HUES6 (cell line): ENCODE results near the gene RCE1.
"Not testable (repeated sequence)": the region's sequence is repeated elsewhere in the genome, so short reads cannot be mapped to it uniquely, and the experiment has no call there.

ENCODE experiments used
- H3K27ac ChIP-seq: 2 replicates; pipeline ENCODE4 v1.7.0; 2013; ENCODE audit warnings: low read depth, mild to moderate bottlenecking, low read length, inconsistent platforms
- H3K27me3 ChIP-seq: 2 replicates; pipeline ENCODE4 v1.6.1; 2013; ENCODE audit warnings: low read length; ENCODE audit not compliant: control insufficient read depth, insufficient read depth
- H3K36me3 ChIP-seq: 2 replicates; pipeline ENCODE4 v1.6.1; 2013; ENCODE audit warnings: low read length; ENCODE audit not compliant: control insufficient read depth, insufficient read depth
- H3K4me1 ChIP-seq: 2 replicates; pipeline ENCODE4 v1.6.1; 2013; ENCODE audit warnings: low read length; ENCODE audit not compliant: control insufficient read depth, insufficient read depth
- H3K4me3 ChIP-seq: 2 replicates; pipeline ENCODE4 v1.5.1; 2013; ENCODE audit warnings: low read depth, low read length
- H3K9ac ChIP-seq: one replicate; pipeline ENCODE4 v1.6.1; 2013; ENCODE audit warnings: mild to moderate bottlenecking, low read length
- H3K9me3 ChIP-seq: 2 replicates; pipeline ENCODE4 v1.6.1; 2013; ENCODE audit warnings: low read depth, low read length; ENCODE audit not compliant: control insufficient read depth, insufficient read depth

RCE1 gene

GRCh38 chr11:66823700-66824099, 19.5 kb upstream of the RCE1 start:
- Histone ChIP-seq H3K27ac (no peak overlapping the region), H3K36me3 (peaks cover 8% of the 10 kb centered on the region; the same call in 1 of the 2 replicates), H3K9ac (no peak overlapping the region), H3K4me1 (no peaks in the 10 kb centered on the region), H3K27me3 (no peaks in the 10 kb centered on the region), H3K4me3 (no peak overlapping the region), H3K9me3 (no peaks in the 10 kb centered on the region)

GRCh38 chr11:66824573-66824972, 18.7 kb upstream of the RCE1 start:
- H3K9ac ChIP-seq, H3K27me3 ChIP-seq, H3K4me3 ChIP-seq, H3K9me3 ChIP-seq, H3K27ac ChIP-seq, H3K4me1 ChIP-seq: not testable (repeated sequence)
- H3K36me3 ChIP-seq = peaks cover 11% of the 10 kb centered on the region; the same call in 1 of the 2 replicates

DNA sequence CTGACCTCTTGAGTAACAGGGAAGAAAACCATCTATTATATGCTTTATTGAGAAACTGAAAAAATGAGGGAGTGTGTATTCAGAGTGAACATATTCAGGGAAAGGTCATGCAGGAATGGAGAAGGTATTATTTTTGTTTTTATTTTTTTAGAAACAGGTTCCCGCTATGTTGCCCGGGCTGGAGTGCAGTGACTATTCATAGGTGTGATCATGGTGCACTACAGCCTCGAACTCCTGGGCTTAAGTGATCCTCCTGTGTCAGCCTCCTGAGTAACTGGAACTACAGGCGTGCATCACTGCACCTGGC, 8.7 kb upstream of the RCE1 start:
- Histone ChIP-seq H3K27me3 (no peaks in the 10 kb centered on the region), H3K27ac (no peak overlapping the region), H3K36me3 (peaks cover 17% of the 10 kb centered on the region), H3K9ac (no peak overlapping the region), H3K4me3 (no peak overlapping the region), H3K4me1 (no peaks in the 10 kb centered on the region), H3K9me3 (no peaks in the 10 kb centered on the region)

DNA sequence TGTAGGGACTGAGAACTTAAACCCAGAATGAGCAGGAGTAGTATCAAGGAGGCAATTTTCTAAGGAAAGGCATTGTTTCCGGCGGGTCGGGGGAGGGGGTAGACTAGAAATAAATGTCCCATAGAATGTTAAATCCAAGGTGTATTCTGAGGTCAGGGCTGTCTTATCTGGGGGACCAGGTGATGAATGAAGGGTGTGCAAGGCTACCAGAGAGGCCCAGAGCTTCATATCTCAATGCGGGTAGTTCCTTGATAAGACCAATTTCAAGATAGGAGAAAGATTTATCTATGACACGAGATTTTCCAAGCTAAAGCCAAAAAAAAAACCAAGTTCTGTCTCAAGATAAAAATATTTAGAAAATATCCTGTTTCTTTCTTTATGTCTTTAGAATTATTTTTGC, 8.3 kb upstream of the RCE1 start:
- Histone ChIP-seq H3K27ac (no peak overlapping the region), H3K4me3 (no peak overlapping the region), H3K9ac (no peak overlapping the region), H3K9me3 (no peaks in the 10 kb centered on the region), H3K36me3 (peaks cover 22% of the 10 kb centered on the region), H3K27me3 (no peaks in the 10 kb centered on the region), H3K4me1 (no peaks in the 10 kb centered on the region)

DNA sequence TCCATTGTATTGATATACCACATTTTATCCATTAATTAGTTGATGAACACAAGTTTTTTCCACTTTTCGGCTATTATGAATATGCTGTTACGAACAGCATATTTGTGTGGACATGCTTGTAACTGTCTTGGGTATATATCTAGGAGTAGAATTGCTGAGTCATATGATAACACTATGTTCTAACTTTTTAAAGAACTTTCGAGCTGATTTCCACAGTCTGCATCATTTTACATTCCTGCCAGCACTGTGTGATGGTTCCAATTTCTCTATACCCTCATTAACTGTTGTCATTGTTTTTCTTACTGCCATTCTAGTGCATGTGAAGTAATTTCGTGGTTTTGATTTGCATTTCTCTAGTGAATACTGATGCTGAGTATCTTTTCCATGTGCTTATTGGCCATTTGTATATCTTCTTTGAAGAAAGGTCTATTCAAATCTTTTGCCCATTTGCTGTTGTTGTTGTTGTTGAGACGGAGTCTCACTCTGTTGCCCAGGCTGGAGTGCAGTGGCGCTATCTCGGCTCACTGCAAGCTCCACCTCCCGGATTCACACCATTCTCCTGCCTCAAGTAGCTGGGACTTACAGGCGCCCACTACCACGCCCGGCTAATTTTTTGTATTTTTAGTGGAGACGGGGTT, 7.4 kb upstream of the RCE1 start:
- H3K27me3 ChIP-seq = no peaks in the 10 kb centered on the region
- no peaks in the 10 kb centered on the region for H3K4me1 ChIP-seq
- no peaks in the 10 kb centered on the region for H3K9me3 ChIP-seq
- peaks cover 29% of the 10 kb centered on the region for H3K36me3 ChIP-seq
- no peak overlapping the region for H3K9ac ChIP-seq
- H3K27ac ChIP-seq = no peak overlapping the region
- no peak overlapping the region for H3K4me3 ChIP-seq

DNA sequence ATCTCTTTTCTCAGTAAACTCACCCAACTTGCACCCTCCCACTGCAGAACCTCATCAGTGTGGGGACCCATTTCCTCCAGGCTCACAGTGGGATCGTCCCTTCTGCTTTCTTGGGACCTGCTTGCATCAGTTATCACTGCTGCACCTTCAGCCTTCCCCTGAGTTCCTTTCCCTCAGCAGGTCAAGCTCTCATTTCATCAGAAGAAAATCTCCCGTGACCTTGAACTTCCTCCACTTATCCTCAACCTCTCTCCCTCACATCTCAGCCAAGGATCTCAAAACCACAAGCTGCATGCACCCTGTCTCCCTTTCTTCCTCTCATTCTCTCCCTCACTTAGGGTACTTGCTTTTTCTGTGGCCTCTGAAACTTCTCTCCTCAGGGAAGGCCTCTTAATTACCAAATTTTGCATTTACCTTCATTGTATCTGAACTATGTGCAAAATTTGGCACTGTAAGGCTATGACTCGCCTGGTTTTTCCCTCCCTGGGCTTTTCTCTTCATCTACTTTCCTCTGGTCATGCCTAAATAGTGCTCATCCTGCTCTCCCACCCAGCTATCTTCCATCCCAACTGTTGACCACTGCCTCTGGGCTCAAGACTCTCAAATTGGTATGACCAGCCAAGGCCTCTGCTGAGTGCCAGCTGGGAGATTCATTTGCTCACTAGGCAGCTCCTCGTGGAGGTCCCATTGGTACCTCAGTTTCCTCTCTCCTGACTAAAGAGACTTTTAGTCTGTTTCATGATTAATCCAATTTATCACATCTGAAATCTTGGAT, 2.7 kb upstream of the RCE1 start:
- Histone ChIP-seq H3K4me1 (no peaks in the 10 kb centered on the region), H3K27me3 (no peaks in the 10 kb centered on the region), H3K4me3 (no peak overlapping the region), H3K27ac (no peak overlapping the region), H3K9me3 (no peaks in the 10 kb centered on the region), H3K36me3 (peaks cover 33% of the 10 kb centered on the region), H3K9ac (no peak overlapping the region)

DNA sequence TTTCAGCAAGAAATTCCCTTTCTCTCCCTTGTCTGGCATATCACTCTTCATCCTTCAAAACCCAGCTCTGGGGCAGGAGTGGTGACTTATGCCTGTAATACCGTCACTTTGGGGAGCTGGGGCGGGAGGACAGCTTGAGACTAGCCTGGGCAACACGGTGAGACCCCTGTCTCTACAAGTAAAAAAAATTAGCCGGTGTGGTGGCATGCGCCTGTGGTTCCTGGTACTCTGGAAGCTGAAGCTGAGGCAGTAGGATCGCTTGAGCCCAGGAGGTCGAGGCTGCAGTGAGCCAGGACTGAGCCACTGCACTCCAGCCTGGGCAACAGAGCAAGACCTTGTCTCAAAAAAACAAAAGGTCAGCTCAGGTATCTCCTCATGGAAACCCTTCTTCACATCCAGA, 1.4 kb upstream of the RCE1 start:
- Histone ChIP-seq H3K4me1 (no peaks in the 10 kb centered on the region), H3K27me3 (no peaks in the 10 kb centered on the region), H3K4me3 (peak overlapping the region; percentile 90), H3K36me3 (peaks cover 46% of the 10 kb centered on the region), H3K9ac (peak overlapping the region; percentile 96), H3K9me3 (no peaks in the 10 kb centered on the region), H3K27ac (no peak overlapping the region)

- Histone ChIP-seq H3K4me1 (no peaks in the 10 kb centered on the region), H3K36me3 (peaks cover 50% of the 10 kb centered on the region), H3K4me3 (peak overlapping the region; percentile 90), H3K27me3 (no peaks in the 10 kb centered on the region), H3K27ac (peak overlapping the region; percentile 83), H3K9me3 (no peaks in the 10 kb centered on the region), H3K9ac (peak overlapping the region; percentile 96)
Measured at GRCh38 chr11:66842501-66842895, 743 bp upstream of the RCE1 start.

GRCh38 chr11:66843776-66844495, 695 bp downstream of the RCE1 start:
- H3K9ac ChIP-seq = peak overlapping the region; percentile 96
- H3K4me3 ChIP-seq = peak overlapping the region; percentile 90
- no peaks in the 10 kb centered on the region for H3K9me3 ChIP-seq
- H3K27me3 ChIP-seq = no peaks in the 10 kb centered on the region
- peaks cover 55% of the 10 kb centered on the region for H3K36me3 ChIP-seq
- H3K4me1 ChIP-seq = no peaks in the 10 kb centered on the region
- peak overlapping the region; percentile 83; the same call in 1 of the 2 replicates for H3K27ac ChIP-seq

DNA sequence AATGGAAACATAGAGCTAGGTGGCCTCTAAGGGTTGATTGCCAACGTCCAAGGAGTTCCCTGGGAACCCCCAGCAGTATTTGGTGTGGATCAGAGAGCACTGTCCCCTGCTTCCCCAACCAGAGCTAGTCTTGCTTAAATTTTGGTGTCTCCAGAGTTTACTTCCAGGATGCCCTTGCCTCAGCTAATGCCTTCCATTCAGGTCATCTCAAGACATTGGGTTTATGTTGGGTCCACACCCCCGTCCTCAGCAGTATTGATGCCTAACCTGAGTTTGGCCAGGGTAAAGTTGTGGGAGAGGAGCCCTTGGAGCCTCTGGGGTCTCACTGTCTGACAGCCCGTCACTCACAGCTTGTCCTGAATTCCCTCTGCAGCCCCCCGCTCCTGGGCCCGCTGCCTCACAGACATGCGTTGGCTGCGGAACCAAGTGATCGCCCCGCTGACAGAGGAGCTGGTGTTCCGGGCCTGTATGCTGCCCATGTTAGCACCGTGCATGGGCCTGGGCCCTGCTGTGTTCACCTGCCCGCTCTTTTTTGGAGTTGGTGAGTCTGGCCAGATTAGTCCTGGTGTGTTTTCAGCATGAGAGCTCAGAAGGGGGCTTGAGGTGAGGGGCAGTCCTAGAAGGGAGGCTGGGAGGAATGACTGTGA, 1.4 kb downstream of the RCE1 start:
- Histone ChIP-seq H3K9ac (no peak overlapping the region), H3K27me3 (no peaks in the 10 kb centered on the region), H3K4me3 (peak overlapping the region; percentile 90), H3K27ac (no peak overlapping the region), H3K9me3 (no peaks in the 10 kb centered on the region), H3K36me3 (peaks cover 54% of the 10 kb centered on the region), H3K4me1 (no peaks in the 10 kb centered on the region)
